GM18907 (cell line): ENCODE data around the gene PRKACA.

Experiments
- ATAC-seq: cut with Tn5 transposase; IDR thresholded peaks from one replicate; pipeline ENCODE4 v1.9.1; 2021; ENCODE audit warnings: mild to moderate bottlenecking, moderate library complexity; ENCODE audit not compliant: unreplicated experiment

Gene PRKACA

GRCh38 chr19:14117668-14118164 is at the start of gene PRKACA:
PRKACA (minus strand) TSS chr19:14117762; CDS start chr19:14117547, 215 bp downstream.
- peak; percentile 90 for ATAC-seq

- ATAC-seq, result no peak
Observed at GRCh38 chr19:14166999-14167575, 49.5 kb upstream of the PRKACA start.

GRCh38 chr19:14165990-14166830 is 48.6 kb upstream of the PRKACA start:
- ATAC-seq, result no peak

GRCh38 chr19:14164724-14165493 is 47.3 kb upstream of the PRKACA start:
- ATAC-seq, result no peak

GRCh38 chr19:14164082-14164481 is 46.5 kb upstream of the PRKACA start:
- ATAC-seq, result no peak

- ATAC-seq, result no peak
Observed at GRCh38 chr19:14162871-14163297, 45.3 kb upstream of the PRKACA start.

- ATAC-seq, result no peak
Observed at GRCh38 chr19:14161305-14161704, 43.7 kb upstream of the PRKACA start.

- ATAC-seq, result no peak
Observed at GRCh38 chr19:14160017-14160703, 42.6 kb upstream of the PRKACA start.

GRCh38 chr19:14159059-14159458 is 41.5 kb upstream of the PRKACA start:
- ATAC-seq, result no peak

GRCh38 chr19:14158276-14159023 is 40.9 kb upstream of the PRKACA start:
- no peak for ATAC-seq

- ATAC-seq, result no peak
Observed at GRCh38 chr19:14156971-14157717, 39.6 kb upstream of the PRKACA start.

- no peak for ATAC-seq
Observed at GRCh38 chr19:14156122-14156521, 38.6 kb upstream of the PRKACA start.

- no peak for ATAC-seq
Observed at GRCh38 chr19:14155371-14155770, 37.8 kb upstream of the PRKACA start.

GRCh38 chr19:14152713-14153112 is 35.2 kb upstream of the PRKACA start:
- no peak for ATAC-seq

GRCh38 chr19:14150770-14151661 is 33.5 kb upstream of the PRKACA start:
- ATAC-seq, result no peak

GRCh38 chr19:14150041-14150769 is 32.6 kb upstream of the PRKACA start:
- ATAC-seq, result no peak

GRCh38 chr19:14149509-14149994 is 32.0 kb upstream of the PRKACA start:
- no peak for ATAC-seq
